ENCODE results near the gene PHOSPHO1.

PHOSPHO1 gene

GRCh38 chr17:49241692-49242397, 11.3 kb upstream of the PHOSPHO1 start:
- no peak for DNase-seq

GRCh38 chr17:49241040-49241439, 10.5 kb upstream of the PHOSPHO1 start:
- no peak for DNase-seq

- no peak for DNase-seq
These were observed 10.0 kb upstream of the PHOSPHO1 start for GRCh38 chr17:49240619-49241018.

GRCh38 chr17:49239963-49240362, 9.4 kb upstream of the PHOSPHO1 start:
- DNase-seq: no peak

- DNase-seq: no peak
These were observed 5.3 kb upstream of the PHOSPHO1 start for GRCh38 chr17:49235896-49236295.

- DNase-seq: no peak
These were observed 4.0 kb upstream of the PHOSPHO1 start for GRCh38 chr17:49234509-49235080.

GRCh38 chr17:49231563-49231894, 942 bp upstream of the PHOSPHO1 start:
- no peak for DNase-seq

GRCh38 chr17:49229805-49230600, 584 bp downstream of the PHOSPHO1 start:
- no peak for DNase-seq

GRCh38 chr17:49229076-49229804, 1.3 kb downstream of the PHOSPHO1 start:
- DNase-seq: no peak

GRCh38 chr17:49227436-49228261, 2.9 kb downstream of the PHOSPHO1 start:
- DNase-seq: peak; percentile 85

GRCh38 chr17:49226771-49227435, 3.7 kb downstream of the PHOSPHO1 start:
- no peak for DNase-seq

GRCh38 chr17:49225554-49226236, 4.9 kb downstream of the PHOSPHO1 start:
- DNase-seq: no peak

- DNase-seq: no peak
These were observed 5.6 kb downstream of the PHOSPHO1 start for GRCh38 chr17:49224997-49225337.

GRCh38 chr17:49224198-49224996, 6.2 kb downstream of the PHOSPHO1 start:
- DNase-seq: no peak

- peak; percentile 73 for DNase-seq
These were observed 6.9 kb downstream of the PHOSPHO1 start for GRCh38 chr17:49223517-49224197.

GRCh38 chr17:49223168-49223516, 7.4 kb downstream of the PHOSPHO1 start:
- no peak for DNase-seq

GRCh38 chr17:49219987-49220386, 10.6 kb downstream of the PHOSPHO1 start:
- DNase-seq: no peak

- peak; percentile 66 for DNase-seq
These were observed 11.4 kb downstream of the PHOSPHO1 start for GRCh38 chr17:49218941-49219913.
